Pancreas (tissue), 10 donors: Measurements from ENCODE around the gene ZFAND6. TPM values are rescaled to one million over a fixed set of nuclear protein-coding genes. Genes with fewer than 3 reads are reported as not detected.

ENCODE experiments used
- ATAC-seq, 4 donors: fragments of 200-7000 bp; cut with Tn5 transposase; one replicate each; pipeline versions ENCODE4 v1.8.0 to v1.9.1; 2020; ENCODE audit warnings: mild to moderate bottlenecking in 4 of 4, moderate library complexity in 4 of 4
- DNase-seq, 6 donors: peaks; one replicate each; pipeline ENCODE4 v3.0.0-alpha.2; 2020
- FAIRE-seq: peaks from 2 replicates; lab custom pipeline; 2012; peaks lifted over from hg19 to GRCh38; lab: Jason Lieb, UNC
- H3K27ac ChIP-seq, 4 donors: fragments of 200-600 bp; sonication (generic); 1 replicate in 3 of 4; 2 replicates in 1 of 4; pipeline versions ENCODE4 v1.5.0 to v1.8.0; 2020
- H3K27me3 ChIP-seq, 4 donors: fragments of 200-600 bp; one replicate each; pipeline ENCODE4 v1.8.0; 2021
- H3K36me3 ChIP-seq, 3 donors: fragments of 200-600 bp; sonication (generic) in 1 of 3; one replicate each; pipeline versions ENCODE4 v1.5.0 to v1.8.0; 2020 to 2021
- H3K4me1 ChIP-seq, 3 donors: fragments of 200-600 bp; one replicate each; pipeline ENCODE4 v1.8.0; 2021
- H3K4me3 ChIP-seq, 4 donors: fragments of 200-600 bp; sonication (generic) in 2 of 4; one replicate each; pipeline versions ENCODE4 v1.5.0 to v1.8.0; 2020 to 2021
- H3K9me3 ChIP-seq, 4 donors: fragments of 200-600 bp; one replicate each; pipeline ENCODE4 v1.8.0; 2021
- CTCF ChIP-seq, 4 donors: fragments of 200-600 bp; sonication (generic) in 3 of 4; IDR thresholded peaks; one replicate each; pipeline versions ENCODE4 v1.5.0 to v1.8.0; 2021; ENCODE audit warnings: antibody characterized with exemption in 4 of 4
- WGBS, 2 donors: extraction: QIAGEN DNeasy Blood & Tissue Kit; methylation state at CpG; one replicate each; pipeline ENCODE4 v1.1.7; 2013; 5-methylcytosine and 5-hydroxymethylcytosine counted together
- intact Hi-C, 3 donors: fragments of 100-400 bp; cut with DNase I; formaldehyde crosslinking; loops; one replicate each; pipeline versions ENCODE4 v1.11.1 to v1.14.2; 2022
- polyA plus RNA-seq, 2 donors: library from polyadenylated mRNA; stranded (reverse); fragments of 200-250 nt; gene quantifications; one replicate each; pipeline ENCODE4 v1.2.3, GENCODE V29; 2013
- total RNA-seq, 6 donors: library from RNA; stranded (reverse); fragmentation: NEBNext Ultra II Directional in 4 of 6; extraction: Animal tissue kit (Norgen Biotek cat#: 25700) in 4 of 6; gene quantifications; one replicate each; pipeline versions ENCODE4 v1.2.1 to v1.2.4, GENCODE V29; 2021 to 2023
- donor health status: healthy with polysubstance abuse.
- donor health status: DM: no; HTN: no; CAD: no; lungs with moderate emphysema.
- donor health status: DM: no; HTN: no; CAD: no.
- donor health status: control.
- donor health status: control.
- donor health status: Bipolar disorder and iron deficiency.
- donor health status: DM: yes; HTN: yes; CAD: no.
- donor health status: DM: no; HTN: no; CAD: no.
- donor health status: DM: no; HTN: no; CAD: no.
- donor health status: DM: yes; HTN: yes; CAD: no.

Gene ZFAND6
- total and polyA plus RNA-seq, 8 donors: 16.9 to 41.5 (median 19.1) TPM

DNA sequence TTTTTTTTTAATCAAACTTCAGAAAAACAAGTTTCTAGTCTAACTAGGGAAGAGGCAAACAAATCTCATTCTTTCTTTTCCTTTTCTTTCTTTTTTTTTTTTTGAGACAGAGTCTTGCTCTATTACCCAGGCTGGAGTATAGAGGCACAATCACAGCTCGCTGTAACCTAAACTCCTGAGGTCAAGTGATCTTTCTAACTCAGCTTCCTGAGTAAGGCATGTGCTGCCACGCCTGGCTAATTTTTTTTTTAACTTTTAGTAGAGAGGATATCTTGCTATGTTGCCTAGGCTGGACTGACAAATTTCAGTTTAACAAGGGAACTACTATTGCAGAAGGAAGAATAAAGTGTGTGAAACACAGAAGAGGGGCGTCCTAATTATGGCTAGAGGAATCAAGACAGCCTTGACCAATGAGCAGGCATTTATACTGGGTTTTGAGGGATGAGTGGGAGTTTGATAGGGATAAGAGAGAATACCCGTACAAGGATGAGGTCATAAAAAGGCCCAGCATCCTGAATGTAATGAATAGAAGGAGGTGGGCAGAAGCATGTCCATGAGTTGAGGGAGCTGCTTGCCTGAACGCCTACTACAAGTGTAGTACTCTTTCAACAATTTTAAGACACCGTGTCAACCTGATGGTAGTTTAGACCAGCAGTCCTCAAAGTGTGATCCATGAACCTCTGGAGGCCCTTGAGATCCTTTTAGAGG, 6.7 kb upstream of the ZFAND6 start:
- 80% methylated on average over 6 of the region's 6 CpGs for WGBS, 2 donors
- TF ChIP-seq CTCF (IDR thresholded peaks at IDR 0.05): no peak
- no peak for ATAC-seq
- DNase-seq: no peak
- no peaks in the 10 kb centered on the region for H3K4me1 ChIP-seq
- H3K27me3 ChIP-seq: no peaks in the 10 kb centered on the region
- H3K4me3 ChIP-seq: no peak overlapping the region
- H3K36me3 ChIP-seq: no peaks in the 10 kb centered on the region
- intact Hi-C loops: no loop called here
- no peak for FAIRE-seq
- H3K27ac ChIP-seq: no peak overlapping the region
- no peaks in the 10 kb centered on the region for H3K9me3 ChIP-seq

DNA sequence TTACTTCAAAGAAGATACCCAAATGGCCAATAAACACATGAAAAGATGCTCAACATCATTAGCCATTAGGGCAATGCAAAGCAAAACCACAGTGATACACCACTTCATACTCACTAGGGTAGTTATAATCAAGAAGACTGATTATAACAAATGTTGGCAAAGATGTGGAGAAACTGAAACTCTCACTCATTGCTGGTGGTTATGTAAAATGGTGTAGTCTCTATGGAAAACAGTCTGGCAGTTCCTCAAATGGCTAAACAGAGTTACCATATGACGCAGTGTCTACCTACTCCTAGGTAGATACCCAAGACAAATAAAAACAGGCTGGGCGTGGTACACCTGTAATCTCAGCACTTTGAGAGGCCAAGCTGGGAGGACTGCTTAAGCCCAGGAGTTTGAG, 3.5 kb upstream of the ZFAND6 start:
- Histone ChIP-seq H3K36me3 (no peaks in the 10 kb centered on the region), H3K4me1 (peaks cover 0 to under 1% (median 0%) of the 10 kb centered on the region in 3 donors), H3K27ac (no peak overlapping the region), H3K9me3 (no peaks in the 10 kb centered on the region), H3K27me3 (no peaks in the 10 kb centered on the region), H3K4me3 (no peak overlapping the region)
- intact Hi-C loops: no loop called here
- ATAC-seq (no peak), FAIRE-seq (no peak), DNase-seq (no peak)
- 74 to 82% methylated on average over 2 of the region's 2 CpGs for WGBS, 2 donors
- TF ChIP-seq CTCF (IDR thresholded peaks at IDR 0.05): no peak

DNA sequence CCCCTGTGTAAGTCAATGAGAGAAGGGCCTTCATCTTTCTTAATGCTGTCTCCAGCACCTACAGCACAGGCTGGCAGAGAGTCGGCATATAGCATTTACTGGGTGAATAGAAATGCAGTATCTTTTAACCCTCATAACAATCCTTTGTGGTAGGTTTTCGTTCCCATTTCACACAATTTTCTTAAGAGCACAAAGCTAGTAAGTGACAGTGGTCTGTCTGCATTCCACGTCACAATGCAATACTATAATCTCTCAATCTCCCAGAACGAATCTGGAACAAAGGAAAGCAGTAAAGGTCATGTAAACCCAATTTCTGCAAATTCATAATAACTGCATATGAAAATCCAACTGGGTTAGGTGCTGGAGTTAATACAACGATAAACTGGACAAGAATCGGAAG, 1.4 kb upstream of the ZFAND6 start:
- 59 to 61% methylated on average over 6 of the region's 6 CpGs for WGBS, 2 donors
- Histone ChIP-seq H3K27ac (no peak overlapping the region), H3K36me3 (no peaks in the 10 kb centered on the region), H3K27me3 (no peaks in the 10 kb centered on the region), H3K4me1 (peaks cover 6 to 15% (median 11%) of the 10 kb centered on the region in 3 donors), H3K4me3 (no peak overlapping the region), H3K9me3 (no peaks in the 10 kb centered on the region)
- intact Hi-C loops: no loop called here
- FAIRE-seq (no peak), DNase-seq (no peak), ATAC-seq (no peak)
- TF ChIP-seq CTCF (IDR thresholded peaks at IDR 0.05): no peak

DNA sequence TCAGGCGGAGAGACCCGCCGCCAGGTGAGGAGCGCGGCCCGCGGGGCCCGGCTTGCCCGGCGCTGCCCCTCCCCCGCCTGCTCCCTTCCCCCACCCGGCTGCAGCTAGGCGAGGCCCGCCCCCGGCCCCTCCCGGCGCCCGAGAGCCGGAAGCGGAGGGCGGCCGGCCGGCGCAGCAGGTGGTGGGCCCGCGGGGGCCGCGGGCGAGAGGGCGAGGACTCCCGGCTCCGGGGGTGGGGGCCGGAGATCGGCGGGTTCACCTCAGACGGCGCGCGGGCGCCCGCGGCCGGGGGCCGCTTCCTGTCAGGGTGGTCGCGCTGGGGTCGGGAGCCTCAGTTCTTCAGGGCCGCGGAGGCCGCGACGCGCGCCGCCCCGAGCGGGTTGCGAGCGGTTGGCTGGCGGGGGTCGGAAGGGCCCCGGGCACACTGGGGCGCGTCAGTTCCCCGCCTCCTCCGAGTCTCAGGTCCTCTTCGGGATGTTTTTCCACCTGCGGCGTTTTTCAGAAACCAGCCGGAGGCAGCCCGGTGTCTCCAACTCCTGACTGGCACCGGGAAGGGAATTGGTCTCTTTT, 395 bp downstream of the ZFAND6 start:
- Histone ChIP-seq H3K4me3 (peak overlapping the region; percentile 79 to 92 (median 80)), H3K36me3 (no peaks in the 10 kb centered on the region), H3K27me3 (no peaks in the 10 kb centered on the region), H3K27ac (peak overlapping the region; percentile 86 to 98 (median 94)), H3K9me3 (no peaks in the 10 kb centered on the region), H3K4me1 (peaks cover 6 to 15% (median 11%) of the 10 kb centered on the region in 3 donors)
- no peak for TF ChIP-seq CTCF (IDR thresholded peaks at IDR 0.05)
- peak in 3 of 6 donors; percentile 50 to 91 (median 55) for DNase-seq
- FAIRE-seq: no peak
- peak; percentile 73 to 87 (median 82) for ATAC-seq
- WGBS, 2 donors: 0 to 1% methylated on average over 26 to 72 of the region's 72 CpGs
- intact Hi-C loops: loop anchor here in 1 of 3 donors (10.0 kb wide), 1 partner anchor 95 kb away; the partner anchor contains the start of gene FAH
